HEK293T (cell line): Measurements from ENCODE around the gene SLC6A17.

Source experiments
- CTCF ChIA-PET: fragments of 350-600 bp; formaldehyde crosslinking; extraction: SDS; loops from one replicate; lab custom pipeline; 2021; ENCODE audit warnings: antibody characterized with exemption, inconsistent platforms; lab: Yijun Ruan, JAX
- POLR2A ChIA-PET: fragments of 350-600 bp; formaldehyde crosslinking; extraction: SDS; loops from one replicate; lab custom pipeline; 2020; ENCODE audit warnings: antibody characterized with exemption, inconsistent platforms; lab: Yijun Ruan, JAX
- DNase-seq: peaks from one replicate; pipeline ENCODE4 v3.0.0; 2012; ENCODE audit warnings: mixed read lengths; ENCODE audit errors: extremely low spot score
- ARNT ChIP-seq: fragments of 450-650 bp; IDR thresholded peaks from 2 replicates; pipeline ENCODE4 v1.6.1; 2017; ENCODE audit warnings: mild to moderate bottlenecking
- BHLHE40 ChIP-seq: fragments of 450-650 bp; IDR thresholded peaks from 2 replicates; pipeline ENCODE4 v1.6.1; 2016; ENCODE audit warnings: mild to moderate bottlenecking, moderate library complexity, borderline replicate concordance
- CTBP1 ChIP-seq: fragments of 450-650 bp; IDR thresholded peaks from 2 replicates; pipeline ENCODE4 v1.6.1; 2016; ENCODE audit warnings: borderline replicate concordance
- ELF4 ChIP-seq: fragments of 450-650 bp; IDR thresholded peaks from 2 replicates; pipeline ENCODE4 v1.6.1; 2017; ENCODE audit warnings: antibody characterized with exemption
- FOXA1 ChIP-seq: fragments of 450-650 bp; IDR thresholded peaks from 2 replicates; pipeline ENCODE4 v1.6.1; 2016; ENCODE audit warnings: mild to moderate bottlenecking
- FOXK2 ChIP-seq: fragments of 450-650 bp; IDR thresholded peaks from 2 replicates; pipeline ENCODE4 v1.6.1; 2016; ENCODE audit warnings: mild to moderate bottlenecking
- FOXM1 ChIP-seq: fragments of 450-650 bp; IDR thresholded peaks from 2 replicates; pipeline ENCODE4 v1.6.1; 2017; ENCODE audit warnings: mild to moderate bottlenecking, borderline replicate concordance
- HDGF ChIP-seq: fragments of 450-650 bp; IDR thresholded peaks from 2 replicates; pipeline ENCODE4 v1.6.1; 2017; ENCODE audit warnings: antibody characterized with exemption, borderline replicate concordance
- L3MBTL2 ChIP-seq: fragments of 450-650 bp; conservative IDR thresholded peaks from 2 replicates; pipeline ENCODE4 v1.6.1; 2016; ENCODE audit warnings: mild to moderate bottlenecking
- LEF1 ChIP-seq: fragments of 450-650 bp; IDR thresholded peaks from 2 replicates; pipeline ENCODE4 v1.6.1; 2017; ENCODE audit warnings: mild to moderate bottlenecking, borderline replicate concordance
- NFRKB ChIP-seq: fragments of 450-650 bp; IDR thresholded peaks from 2 replicates; pipeline ENCODE4 v1.6.1; 2016; ENCODE audit warnings: mild to moderate bottlenecking, moderate library complexity
- SP1 ChIP-seq: fragments of 450-650 bp; IDR thresholded peaks from 2 replicates; pipeline ENCODE4 v1.6.1; 2017
- SUZ12 ChIP-seq: fragments of 450-650 bp; IDR thresholded peaks from 2 replicates; pipeline ENCODE4 v1.6.1; 2016; ENCODE audit warnings: mild to moderate bottlenecking
- TARDBP ChIP-seq: fragments of 450-650 bp; IDR thresholded peaks from 2 replicates; pipeline ENCODE4 v1.6.1; 2016
- ZNF384 ChIP-seq: fragments of 450-650 bp; IDR thresholded peaks from 2 replicates; pipeline ENCODE4 v1.6.1; 2016
- TF ChIP-seq, protein P1 (sequence below): fragments of 450-650 bp; IDR thresholded peaks from 2 replicates; pipeline ENCODE4 v1.6.1; 2016

Gene SLC6A17

DNA sequence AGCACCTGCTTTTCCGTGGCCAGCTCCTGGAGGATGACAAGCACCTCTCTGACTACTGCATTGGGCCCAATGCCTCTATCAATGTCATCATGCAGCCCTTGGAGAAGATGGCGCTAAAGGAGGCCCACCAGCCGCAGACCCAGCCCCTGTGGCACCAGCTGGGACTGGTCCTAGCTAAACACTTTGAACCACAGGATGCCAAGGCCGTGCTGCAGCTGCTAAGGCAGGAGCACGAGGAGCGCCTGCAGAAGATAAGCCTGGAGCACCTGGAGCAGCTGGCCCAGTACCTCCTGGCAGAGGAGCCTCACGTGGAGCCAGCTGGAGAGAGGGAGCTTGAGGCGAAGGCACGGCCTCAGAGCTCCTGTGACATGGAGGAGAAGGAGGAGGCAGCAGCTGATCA is 37.6 kb upstream of the SLC6A17 start:
- TF ChIP-seq FOXK2 (no peak), SUZ12 (no peak), ZNF384 (no peak), SP1 (no peak), ELF4 (no peak), BHLHE40 (no peak), LEF1 (no peak), CTBP1 (no peak), ARNT (no peak), FOXA1 (no peak), NFRKB (no peak), L3MBTL2 (no peak), HDGF (no peak), FOXM1 (no peak), TARDBP (no peak)
- TF ChIP-seq, protein P1, sequence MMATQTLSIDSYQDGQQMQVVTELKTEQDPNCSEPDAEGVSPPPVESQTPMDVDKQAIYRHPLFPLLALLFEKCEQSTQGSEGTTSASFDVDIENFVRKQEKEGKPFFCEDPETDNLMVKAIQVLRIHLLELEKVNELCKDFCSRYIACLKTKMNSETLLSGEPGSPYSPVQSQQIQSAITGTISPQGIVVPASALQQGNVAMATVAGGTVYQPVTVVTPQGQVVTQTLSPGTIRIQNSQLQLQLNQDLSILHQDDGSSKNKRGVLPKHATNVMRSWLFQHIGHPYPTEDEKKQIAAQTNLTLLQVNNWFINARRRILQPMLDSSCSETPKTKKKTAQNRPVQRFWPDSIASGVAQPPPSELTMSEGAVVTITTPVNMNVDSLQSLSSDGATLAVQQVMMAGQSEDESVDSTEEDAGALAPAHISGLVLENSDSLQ: no peak
- ChIA-PET POLR2A (no interaction called here), CTCF (interaction anchor here (0.7 to 1.6 kb wide), 4 partner anchors 22 to 54 kb away, joined by 3 to 8 read pairs (median 4); no protein-coding TSS in a partner anchor)
- DNase-seq: no peak

DNA sequence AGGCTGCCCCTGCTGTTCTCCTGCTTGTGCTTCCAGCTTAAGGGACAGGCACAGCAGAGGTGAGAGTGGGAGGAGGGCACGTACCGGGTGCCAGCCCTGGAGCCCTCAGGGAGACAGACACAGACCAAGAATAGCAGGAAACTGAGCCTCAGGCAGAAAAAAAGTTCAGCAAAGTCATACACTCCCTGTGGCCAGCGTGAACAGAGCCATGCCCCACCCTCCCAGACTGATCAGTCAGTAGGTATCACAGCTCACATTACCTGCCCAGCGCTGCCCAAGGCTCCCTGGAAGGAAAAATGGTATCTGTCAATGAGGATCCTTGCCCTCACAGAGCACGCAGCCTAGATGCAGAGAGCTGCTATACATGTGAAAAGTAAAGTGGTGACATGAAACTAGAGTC is 36.7 kb upstream of the SLC6A17 start:
- no peak for TF ChIP-seq ELF4
- no peak for TF ChIP-seq FOXK2
- no peak for TF ChIP-seq SUZ12
- no peak for TF ChIP-seq L3MBTL2
- no peak for TF ChIP-seq LEF1
- TF ChIP-seq FOXA1: no peak
- no peak for TF ChIP-seq NFRKB
- TF ChIP-seq CTBP1: no peak
- no peak for DNase-seq
- ChIA-PET POLR2A (no interaction called here), CTCF (interaction anchor here (0.8 to 1.6 kb wide), 5 partner anchors 22 to 347 kb away, joined by 3 to 8 read pairs (median 3); no protein-coding TSS in a partner anchor)

GRCh38 chr1:110114173-110114572 is 36.1 kb upstream of the SLC6A17 start:
- ChIA-PET POLR2A (no interaction called here), CTCF (interaction anchor here (0.8 to 1.2 kb wide), 3 partner anchors 23 to 346 kb away, joined by 3 read pairs; no protein-coding TSS in a partner anchor)
- no peak for TF ChIP-seq TARDBP
- TF ChIP-seq L3MBTL2: no peak
- TF ChIP-seq FOXM1: no peak
- TF ChIP-seq FOXK2: no peak
- TF ChIP-seq LEF1: no peak
- TF ChIP-seq SUZ12: no peak
- TF ChIP-seq SP1: no peak
- TF ChIP-seq ELF4: no peak
- TF ChIP-seq NFRKB: no peak
- TF ChIP-seq ZNF384: no peak
- TF ChIP-seq BHLHE40: no peak
- no peak for DNase-seq

DNA sequence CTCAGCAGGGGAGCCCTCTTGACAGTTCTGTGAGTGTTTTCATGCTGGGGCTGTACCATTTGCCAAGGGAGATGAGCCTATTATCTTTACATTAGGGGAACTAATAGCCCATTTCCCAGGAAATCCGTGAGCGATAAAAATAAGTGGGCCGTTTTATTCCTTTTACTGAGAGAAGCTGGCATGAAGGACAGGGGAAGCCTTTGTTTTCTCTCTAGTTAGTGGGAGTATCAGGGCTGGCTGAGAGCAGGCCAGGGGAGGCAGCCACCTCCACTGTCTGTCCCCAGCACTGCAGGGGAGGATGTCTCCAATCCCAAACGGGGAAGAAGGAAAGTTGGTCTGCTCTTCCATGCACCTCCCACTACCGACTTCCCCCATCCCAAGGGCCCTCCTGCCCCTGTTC is 35.5 kb upstream of the SLC6A17 start:
- no peak for TF ChIP-seq LEF1
- no peak for TF ChIP-seq SUZ12
- TF ChIP-seq CTBP1: no peak
- TF ChIP-seq TARDBP: no peak
- TF ChIP-seq HDGF: no peak
- no peak for TF ChIP-seq ARNT
- no peak for TF ChIP-seq ZNF384
- TF ChIP-seq FOXM1: no peak
- no peak for TF ChIP-seq NFRKB
- TF ChIP-seq BHLHE40: no peak
- no peak for TF ChIP-seq FOXA1
- no peak for DNase-seq
- ChIA-PET CTCF (interaction anchor here (1.0 to 2.5 kb wide), 2 partner anchors 26 to 85 kb away, joined by 4 to 7 read pairs; no protein-coding TSS in a partner anchor), POLR2A (no interaction called here)

DNA sequence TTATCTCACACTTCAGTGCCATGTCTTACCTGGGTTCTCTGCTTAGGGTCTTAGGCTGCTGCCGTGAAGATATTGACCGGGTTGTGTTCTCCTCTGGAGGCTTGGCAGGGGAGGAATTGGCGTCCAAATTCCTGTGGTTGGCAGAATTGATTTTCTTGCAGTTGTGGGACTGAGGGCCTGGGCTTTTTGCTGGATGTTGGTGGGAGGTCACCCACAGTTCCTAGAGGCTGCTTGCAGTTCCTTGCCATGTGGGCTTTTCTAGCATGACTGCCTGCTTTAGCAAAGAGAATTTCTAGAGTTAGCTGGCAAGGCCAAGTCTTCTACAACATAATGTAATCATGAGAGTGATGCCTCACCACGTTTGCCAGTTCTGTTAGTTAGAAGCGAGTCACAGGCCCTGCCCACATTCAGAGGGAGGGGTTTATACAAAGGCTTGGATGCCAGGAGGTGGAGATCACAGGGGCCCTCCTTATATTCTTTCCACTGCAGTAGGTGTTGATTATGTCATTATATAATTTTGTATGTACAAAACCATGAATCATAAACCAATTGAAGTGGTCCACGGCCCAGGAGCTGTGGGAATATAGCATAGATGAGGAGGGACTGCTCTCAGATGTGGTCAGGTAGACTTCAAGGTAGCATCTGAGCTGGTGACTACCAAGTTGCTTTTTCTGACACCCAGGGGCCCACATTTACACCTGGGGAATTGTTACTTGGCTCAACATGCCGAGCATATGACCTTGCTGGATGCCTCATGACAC is 31.5 kb upstream of the SLC6A17 start:
- no peak for DNase-seq
- POLR2A ChIA-PET: no interaction called here

DNA sequence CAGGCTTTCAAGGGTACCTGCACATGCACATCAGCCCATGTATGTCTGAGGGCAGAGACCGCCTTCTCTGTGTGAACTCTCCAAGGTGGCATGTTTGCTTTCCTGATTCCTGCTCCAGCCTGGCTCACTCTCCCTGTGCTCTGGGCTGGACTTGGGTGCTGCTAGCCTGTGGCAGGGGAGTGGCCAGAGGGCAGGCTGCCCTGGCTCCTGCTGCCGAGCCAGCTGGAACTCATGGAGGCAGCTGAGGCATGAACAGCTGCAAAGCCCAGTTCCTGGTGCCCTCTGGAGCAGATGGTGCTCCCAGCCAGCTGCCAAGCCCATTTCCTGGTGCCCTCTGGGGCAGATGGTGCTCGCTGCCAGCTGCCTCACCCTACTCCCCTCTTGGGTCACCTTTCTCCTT is 30.5 kb upstream of the SLC6A17 start:
- ChIA-PET POLR2A (no interaction called here), CTCF (interaction anchor here (1.0 kb wide), 1 partner anchor 32 kb away, joined by 3 read pairs; no protein-coding TSS in a partner anchor)
- no peak for DNase-seq
- TF ChIP-seq NFRKB (no peak), LEF1 (no peak), SUZ12 (no peak)

More for the DNA sequence above, 31.5 kb upstream of the SLC6A17 start:
- no peak for TF ChIP-seq HDGF
- TF ChIP-seq FOXK2: no peak
- TF ChIP-seq, protein P1: no peak
- no peak for TF ChIP-seq SUZ12
- no peak for TF ChIP-seq ARNT
- no peak for TF ChIP-seq FOXM1
- no peak for TF ChIP-seq ELF4
- no peak for TF ChIP-seq L3MBTL2
- TF ChIP-seq SP1: no peak
- TF ChIP-seq TARDBP: no peak
- no peak for TF ChIP-seq FOXA1
- TF ChIP-seq LEF1: no peak
- no peak for TF ChIP-seq CTBP1
- no peak for TF ChIP-seq ZNF384
- CTCF ChIA-PET: interaction anchor here (0.9 kb wide), 1 partner anchor 65 kb away, joined by 3 read pairs; no protein-coding TSS in a partner anchor
